Osteoblast (primary cell): ENCODE data around the gene ADK. TPM values are rescaled to one million over a fixed set of nuclear protein-coding genes. Genes with fewer than 3 reads are reported as not detected.
"Not testable (repeated sequence)": the region's sequence is repeated elsewhere in the genome, so short reads cannot be mapped to it uniquely, and the experiment has no call there.

ENCODE experiments used
- DNase-seq: peaks from one replicate; pipeline ENCODE4 v3.0.0; 2011; ENCODE audit warnings: low spot score, mixed read lengths; ENCODE audit not compliant: insufficient read length; ENCODE audit errors: missing footprints
- H2AFZ ChIP-seq: 2 replicates; pipeline ENCODE4 v1.6.0; 2011; ENCODE audit warnings: mild to moderate bottlenecking, low read length
- H3K27ac ChIP-seq: 2 replicates; pipeline ENCODE4 v1.5.1; 2011; ENCODE audit warnings: mild to moderate bottlenecking, low read depth, low read length, moderate library complexity
- H3K27me3 ChIP-seq: 2 replicates; pipeline ENCODE4 v1.6.0; 2012; ENCODE audit warnings: mild to moderate bottlenecking, control low read depth, inconsistent platforms, low read length, moderate library complexity; ENCODE audit not compliant: insufficient read depth
- H3K36me3 ChIP-seq: 2 replicates; pipeline ENCODE4 v1.5.1; 2011; ENCODE audit warnings: mild to moderate bottlenecking, low read length, control low read depth, moderate library complexity; ENCODE audit not compliant: insufficient read depth
- H3K4me1 ChIP-seq: 2 replicates; pipeline ENCODE4 v1.5.1; 2011; ENCODE audit warnings: mild to moderate bottlenecking, low read length, control low read depth, moderate library complexity; ENCODE audit not compliant: insufficient read depth
- H3K4me2 ChIP-seq: 2 replicates; pipeline ENCODE4 v1.6.0; 2011; ENCODE audit warnings: mild to moderate bottlenecking, low read length; ENCODE audit not compliant: insufficient read depth
- H3K4me3 ChIP-seq: fragments of 200-600 bp; sonication (generic); 3 replicates; pipeline ENCODE4 v1.5.1; 2012; ENCODE audit warnings: mild to moderate bottlenecking, low read length, inconsistent platforms; ENCODE audit not compliant: insufficient read depth
- H3K79me2 ChIP-seq: 2 replicates; pipeline ENCODE4 v1.6.0; 2012; ENCODE audit warnings: mild to moderate bottlenecking, low read length, control low read depth, inconsistent platforms; ENCODE audit not compliant: insufficient read depth
- H3K9me3 ChIP-seq: 2 replicates; pipeline ENCODE4 v1.5.1; 2011; ENCODE audit warnings: low read depth, low read length, control low read depth
- H4K20me1 ChIP-seq: 2 replicates; pipeline ENCODE4 v1.6.0; 2012; ENCODE audit warnings: mild to moderate bottlenecking, low read length, control low read depth; ENCODE audit not compliant: insufficient read depth
- total RNA-seq: library from RNA; depleted of rRNA; stranded (reverse); fragments of >200 nt; gene quantifications from 2 replicates; pipeline ENCODE4 v1.2.3, GENCODE V29; 2012
- TF ChIP-seq, protein P1 (sequence below): IDR thresholded peaks from 2 replicates; pipeline ENCODE4 v1.5.1; 2011; ENCODE audit warnings: mild to moderate bottlenecking, low read depth, low read length, moderate library complexity; ENCODE audit errors: extremely low read depth

ADK gene
- total RNA-seq, 1 donor: 34.0 TPM

DNA sequence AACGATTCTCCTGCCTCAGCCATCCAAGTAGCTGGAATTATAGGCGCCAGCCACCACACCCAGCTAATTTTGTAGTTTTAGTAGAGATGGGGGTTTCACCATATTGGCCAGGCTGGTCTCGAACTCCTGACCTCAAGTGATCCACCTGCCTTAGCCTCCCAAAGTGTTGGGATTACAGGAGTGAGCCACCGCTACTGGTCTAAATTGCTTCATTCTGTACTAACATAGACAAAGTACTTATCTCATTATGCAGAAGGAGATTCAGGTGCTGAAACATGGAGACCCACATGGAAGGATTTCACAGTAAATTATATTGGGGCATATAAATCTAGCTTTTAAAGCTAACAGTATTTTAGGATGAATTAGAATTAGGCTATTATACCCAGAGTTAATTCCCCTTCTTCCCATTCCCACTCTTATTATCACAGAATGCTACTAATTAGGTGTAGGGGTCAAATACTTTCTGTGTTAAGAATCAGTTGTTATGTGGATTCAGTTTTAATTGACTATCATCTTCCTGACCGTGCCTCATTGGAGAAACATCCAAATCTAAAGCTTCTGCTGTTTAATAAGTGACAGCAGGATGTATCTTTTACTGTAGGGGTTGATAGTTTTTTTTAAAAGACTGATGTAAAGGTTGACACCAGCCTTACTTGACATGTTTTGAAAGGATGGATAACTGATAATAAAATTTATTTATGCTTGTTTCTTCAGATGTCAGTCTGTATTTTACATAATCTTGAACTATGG lies 27.2 kb downstream of the ADK start:
- H3K9me3 ChIP-seq: no peaks in the 10 kb centered on the region
- H3K27me3 ChIP-seq: no peaks in the 10 kb centered on the region
- peak overlapping the region; percentile 38 for H3K4me2 ChIP-seq
- no peak overlapping the region for H3K27ac ChIP-seq
- peaks cover 57% of the 10 kb centered on the region for H3K79me2 ChIP-seq
- H2AFZ ChIP-seq: no peak overlapping the region
- H3K36me3 ChIP-seq: no peaks in the 10 kb centered on the region
- no peak overlapping the region for H3K4me3 ChIP-seq
- H3K4me1 ChIP-seq: peaks cover 30% of the 10 kb centered on the region
- H4K20me1 ChIP-seq: no peaks in the 10 kb centered on the region
- TF ChIP-seq, protein P1, sequence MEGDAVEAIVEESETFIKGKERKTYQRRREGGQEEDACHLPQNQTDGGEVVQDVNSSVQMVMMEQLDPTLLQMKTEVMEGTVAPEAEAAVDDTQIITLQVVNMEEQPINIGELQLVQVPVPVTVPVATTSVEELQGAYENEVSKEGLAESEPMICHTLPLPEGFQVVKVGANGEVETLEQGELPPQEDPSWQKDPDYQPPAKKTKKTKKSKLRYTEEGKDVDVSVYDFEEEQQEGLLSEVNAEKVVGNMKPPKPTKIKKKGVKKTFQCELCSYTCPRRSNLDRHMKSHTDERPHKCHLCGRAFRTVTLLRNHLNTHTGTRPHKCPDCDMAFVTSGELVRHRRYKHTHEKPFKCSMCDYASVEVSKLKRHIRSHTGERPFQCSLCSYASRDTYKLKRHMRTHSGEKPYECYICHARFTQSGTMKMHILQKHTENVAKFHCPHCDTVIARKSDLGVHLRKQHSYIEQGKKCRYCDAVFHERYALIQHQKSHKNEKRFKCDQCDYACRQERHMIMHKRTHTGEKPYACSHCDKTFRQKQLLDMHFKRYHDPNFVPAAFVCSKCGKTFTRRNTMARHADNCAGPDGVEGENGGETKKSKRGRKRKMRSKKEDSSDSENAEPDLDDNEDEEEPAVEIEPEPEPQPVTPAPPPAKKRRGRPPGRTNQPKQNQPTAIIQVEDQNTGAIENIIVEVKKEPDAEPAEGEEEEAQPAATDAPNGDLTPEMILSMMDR: no peak
- DNase-seq: no peak

- Histone ChIP-seq H3K4me2 (peak overlapping the region; percentile 5), H3K36me3 (no peaks in the 10 kb centered on the region), H4K20me1 (no peaks in the 10 kb centered on the region), H2AFZ (no peak overlapping the region), H3K4me1 (peaks cover 30% of the 10 kb centered on the region), H3K79me2 (peaks cover 64% of the 10 kb centered on the region), H3K27ac (no peak overlapping the region), H3K4me3 (no peak overlapping the region), H3K9me3 (no peaks in the 10 kb centered on the region), H3K27me3 (no peaks in the 10 kb centered on the region)
- TF ChIP-seq, protein P1: no peak
- DNase-seq: no peak
Measured at GRCh38 chr10:74179111-74179710, 28.2 kb downstream of the ADK start.

GRCh38 chr10:74186678-74187077 lies 35.7 kb downstream of the ADK start:
- no peaks in the 10 kb centered on the region for H3K27me3 ChIP-seq
- H3K4me1 ChIP-seq: peaks cover 23% of the 10 kb centered on the region
- DNase-seq: no peak
- H3K79me2 ChIP-seq: peaks cover 74% of the 10 kb centered on the region
- H3K4me2 ChIP-seq: no peak overlapping the region
- H3K9me3 ChIP-seq: no peaks in the 10 kb centered on the region
- no peak overlapping the region for H3K27ac ChIP-seq
- TF ChIP-seq, protein P1: no peak
- H4K20me1 ChIP-seq: no peaks in the 10 kb centered on the region
- H2AFZ ChIP-seq: no peak overlapping the region
- no peak overlapping the region for H3K4me3 ChIP-seq
- no peaks in the 10 kb centered on the region for H3K36me3 ChIP-seq

DNA sequence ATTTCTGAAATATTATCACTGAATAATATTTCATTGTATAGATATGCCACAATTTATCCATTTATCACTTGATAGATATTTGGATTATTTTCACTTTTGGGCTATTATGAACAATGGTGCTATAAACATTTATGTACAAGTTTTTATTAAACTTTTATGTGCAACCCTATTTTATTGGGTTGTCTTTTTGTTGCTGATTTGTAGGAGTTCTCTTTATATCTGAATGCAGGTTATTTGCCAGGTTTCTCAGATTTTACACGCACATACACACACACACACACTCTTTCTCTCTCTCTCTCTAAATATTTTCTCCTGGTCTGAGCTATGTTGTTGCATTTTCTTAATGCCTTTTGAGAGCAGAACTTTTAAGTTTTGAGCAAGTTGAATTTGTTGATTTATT lies 36.2 kb downstream of the ADK start:
- no peaks in the 10 kb centered on the region for H4K20me1 ChIP-seq
- DNase-seq: no peak
- no peaks in the 10 kb centered on the region for H3K36me3 ChIP-seq
- TF ChIP-seq, protein P1: no peak
- no peaks in the 10 kb centered on the region for H3K9me3 ChIP-seq
- H3K4me3 ChIP-seq: no peak overlapping the region
- H3K79me2 ChIP-seq: peaks cover 77% of the 10 kb centered on the region
- H2AFZ ChIP-seq: no peak overlapping the region
- H3K27ac ChIP-seq: no peak overlapping the region
- H3K4me2 ChIP-seq: no peak overlapping the region
- peaks cover 21% of the 10 kb centered on the region for H3K4me1 ChIP-seq
- no peaks in the 10 kb centered on the region for H3K27me3 ChIP-seq

DNA sequence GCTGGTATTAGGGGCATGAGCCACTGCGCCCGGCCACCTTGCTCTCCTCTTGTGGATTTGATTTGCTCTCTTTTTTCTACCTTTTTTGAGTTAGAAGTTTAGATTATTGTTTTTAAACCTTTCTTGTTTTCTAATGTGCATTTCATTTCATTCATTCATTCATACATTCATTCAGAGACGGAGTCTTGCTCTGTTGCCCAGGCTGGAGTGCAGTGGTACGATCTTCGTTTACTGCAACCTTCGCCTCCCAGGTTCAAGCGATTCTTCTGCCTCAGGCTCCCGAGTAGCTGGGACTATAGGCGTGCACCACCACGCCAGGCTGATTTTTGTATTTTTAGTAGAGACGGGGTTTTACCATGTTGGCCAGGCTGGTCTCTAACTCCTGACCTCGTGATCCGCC lies 37.6 kb downstream of the ADK start:
- H3K36me3 ChIP-seq, H3K27me3 ChIP-seq, H3K9me3 ChIP-seq, H3K4me3 ChIP-seq, H2AFZ ChIP-seq, DNase-seq, H3K4me2 ChIP-seq, H4K20me1 ChIP-seq, H3K27ac ChIP-seq: not testable (repeated sequence)
- H3K4me1 ChIP-seq: peaks cover 21% of the 10 kb centered on the region
- peaks cover 75% of the 10 kb centered on the region for H3K79me2 ChIP-seq
